GM19351 (cell line): Measurements from ENCODE around the gene ATP9A.
A peak's percentile ranks its signal among the peaks of the same experiment; 100 is the strongest.
"Not testable (repeated sequence)": the region's sequence is repeated elsewhere in the genome, so short reads cannot be mapped to it uniquely, and the experiment has no call there.

Experiments used
- ATAC-seq: cut with Tn5 transposase; IDR thresholded peaks from one replicate; pipeline ENCODE4 v1.9.1; 2021; ENCODE audit warnings: mild to moderate bottlenecking, moderate library complexity; ENCODE audit not compliant: unreplicated experiment

Gene ATP9A

DNA sequence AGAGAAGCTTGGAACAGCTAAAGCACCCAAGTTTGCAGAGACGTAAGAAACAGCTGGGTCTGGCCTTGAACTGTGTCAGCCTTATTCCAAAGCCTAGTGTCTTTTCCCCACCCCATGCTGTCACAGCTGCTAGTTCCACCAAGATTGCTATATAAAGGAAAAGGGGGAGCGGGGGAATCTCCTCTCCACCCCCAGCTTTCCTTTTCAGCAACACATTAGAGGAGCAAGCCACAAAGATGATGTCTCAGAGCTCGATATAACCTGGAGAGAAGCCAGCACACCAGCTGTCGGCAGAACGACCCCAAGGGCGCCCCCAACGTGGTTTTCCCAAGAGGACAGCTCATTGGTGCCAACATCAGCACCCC lies 36.5 kb downstream of the ATP9A start:
- ATAC-seq: no peak

DNA sequence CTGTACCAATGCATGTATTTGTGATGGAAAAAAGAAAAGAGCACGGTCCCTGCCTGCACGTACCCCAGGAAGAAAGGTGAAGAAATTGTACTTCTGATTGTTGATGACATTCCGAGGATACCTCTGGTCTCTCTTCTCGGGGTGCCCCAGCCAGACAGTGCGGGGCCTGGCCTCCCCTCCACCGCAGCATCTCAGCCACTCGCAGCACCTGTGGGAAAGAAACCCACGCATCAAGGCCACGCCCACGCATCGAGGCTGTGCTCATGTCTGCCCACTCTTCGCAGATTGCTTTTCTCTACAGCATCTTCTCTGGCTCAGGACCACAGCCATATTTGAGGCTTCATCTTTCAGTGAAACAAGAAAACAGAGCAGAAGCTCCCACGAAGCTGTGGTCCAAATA lies 38.4 kb downstream of the ATP9A start:
- ATAC-seq: no peak

DNA sequence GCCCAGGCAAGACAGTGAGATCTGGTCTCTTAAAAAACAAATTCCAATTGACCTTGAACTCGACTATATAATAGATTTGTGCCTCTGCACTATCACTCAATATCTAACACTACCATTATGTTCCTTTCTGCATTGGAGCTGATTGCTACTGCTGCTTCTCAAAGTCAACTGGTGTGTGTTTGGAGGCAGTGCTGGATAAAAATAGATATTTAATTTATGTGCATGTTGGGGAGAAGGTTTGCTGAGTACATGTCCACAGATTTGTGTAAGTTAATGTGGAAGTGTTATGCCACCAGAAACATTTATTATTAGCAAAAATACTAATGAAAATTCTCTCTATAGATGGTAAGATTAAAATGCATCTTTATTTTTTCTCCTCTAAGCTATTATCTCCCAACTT lies 39.5 kb downstream of the ATP9A start:
- ATAC-seq: no peak

DNA sequence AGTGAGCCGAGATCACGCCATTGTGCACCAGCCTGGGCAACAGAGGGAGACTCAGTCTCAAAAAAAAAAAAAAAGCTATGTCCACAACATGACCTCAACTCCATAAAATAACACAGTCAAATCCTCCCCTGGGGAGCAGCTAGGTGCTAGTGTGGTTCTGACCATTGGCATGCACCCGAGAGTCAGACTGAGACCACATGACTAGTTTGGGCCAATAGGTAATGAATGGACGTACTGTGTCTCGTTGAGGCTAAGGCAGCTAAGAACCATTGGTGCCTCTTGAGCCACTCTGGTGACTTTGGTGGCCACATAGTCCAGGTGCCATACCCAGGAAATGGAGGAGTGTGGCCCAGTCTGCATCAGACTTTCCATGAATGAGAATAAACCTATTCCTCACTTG lies 40.3 kb downstream of the ATP9A start:
- ATAC-seq: no peak

DNA sequence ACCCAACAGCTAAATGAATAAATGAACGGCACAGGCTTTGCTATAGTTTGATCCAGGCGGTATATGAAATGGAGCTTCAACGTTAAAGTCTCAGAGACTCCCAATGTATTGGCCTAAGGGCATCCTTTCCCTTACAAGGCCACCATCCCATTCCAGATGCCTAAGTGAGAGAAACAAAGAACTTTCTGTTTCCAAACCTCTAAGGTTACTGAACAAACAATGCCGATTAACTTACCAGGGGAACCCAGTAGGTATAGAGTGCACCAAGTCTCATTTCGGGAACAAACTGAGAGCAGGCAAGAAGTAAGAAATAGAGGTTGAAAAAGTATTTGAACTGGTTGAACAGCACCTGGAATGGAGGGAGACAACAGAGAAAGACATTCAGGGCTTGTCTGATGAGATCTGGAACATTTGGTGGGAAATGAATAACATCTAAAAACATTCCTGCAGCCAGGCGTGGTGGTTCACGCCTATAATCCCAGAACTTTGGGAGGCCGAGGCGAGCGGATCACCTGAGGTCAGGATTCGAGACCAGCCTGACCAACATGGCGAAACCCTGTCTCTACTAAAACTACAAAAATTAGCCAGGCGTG lies 42.5 kb downstream of the ATP9A start:
- no peak for ATAC-seq

DNA sequence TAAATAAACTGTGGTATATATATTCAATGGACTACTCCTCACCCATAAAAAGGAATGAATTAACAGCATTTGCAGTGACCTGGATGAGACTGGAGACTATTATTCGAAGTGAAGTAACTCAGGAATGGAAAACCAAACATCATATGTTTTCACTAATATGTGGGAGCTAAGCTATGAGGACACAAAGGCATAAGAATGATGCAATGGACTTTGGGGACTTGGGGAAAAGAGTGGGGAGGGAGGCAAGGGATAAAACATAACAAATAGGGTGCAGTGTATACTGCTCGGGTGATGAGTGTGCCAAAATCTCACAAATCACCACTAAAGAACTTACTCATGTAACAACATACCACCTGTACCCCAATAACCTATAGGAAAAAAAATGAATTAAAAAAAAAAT lies 45.2 kb downstream of the ATP9A start:
- not testable (repeated sequence) for ATAC-seq

- ATAC-seq: not testable (repeated sequence)
Observed at GRCh38 chr20:51722246-51722645, 45.9 kb downstream of the ATP9A start.

DNA sequence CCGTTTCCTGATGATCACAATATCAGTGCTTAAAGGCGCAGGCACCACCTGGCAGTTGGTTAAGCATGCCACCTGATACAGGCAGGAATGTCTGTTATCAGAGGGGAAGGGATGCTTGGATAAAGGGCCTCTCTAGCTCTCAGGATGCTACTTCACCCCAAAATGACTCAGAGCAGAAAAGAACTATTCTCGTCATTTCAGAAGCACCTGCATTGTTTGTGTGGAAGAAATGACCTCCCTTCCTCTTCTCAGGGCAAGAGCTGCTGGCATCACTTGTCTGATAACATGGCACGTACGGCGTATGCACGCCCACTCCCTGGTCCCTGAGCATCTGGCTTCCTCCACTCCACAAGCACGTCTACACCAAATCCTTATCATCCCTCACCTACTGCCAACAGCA lies 47.3 kb downstream of the ATP9A start:
- ATAC-seq: no peak

GRCh38 chr20:51720384-51720783 lies 47.8 kb downstream of the ATP9A start:
- ATAC-seq: no peak

GRCh38 chr20:51715856-51716185 lies 52.4 kb downstream of the ATP9A start:
- no peak for ATAC-seq

DNA sequence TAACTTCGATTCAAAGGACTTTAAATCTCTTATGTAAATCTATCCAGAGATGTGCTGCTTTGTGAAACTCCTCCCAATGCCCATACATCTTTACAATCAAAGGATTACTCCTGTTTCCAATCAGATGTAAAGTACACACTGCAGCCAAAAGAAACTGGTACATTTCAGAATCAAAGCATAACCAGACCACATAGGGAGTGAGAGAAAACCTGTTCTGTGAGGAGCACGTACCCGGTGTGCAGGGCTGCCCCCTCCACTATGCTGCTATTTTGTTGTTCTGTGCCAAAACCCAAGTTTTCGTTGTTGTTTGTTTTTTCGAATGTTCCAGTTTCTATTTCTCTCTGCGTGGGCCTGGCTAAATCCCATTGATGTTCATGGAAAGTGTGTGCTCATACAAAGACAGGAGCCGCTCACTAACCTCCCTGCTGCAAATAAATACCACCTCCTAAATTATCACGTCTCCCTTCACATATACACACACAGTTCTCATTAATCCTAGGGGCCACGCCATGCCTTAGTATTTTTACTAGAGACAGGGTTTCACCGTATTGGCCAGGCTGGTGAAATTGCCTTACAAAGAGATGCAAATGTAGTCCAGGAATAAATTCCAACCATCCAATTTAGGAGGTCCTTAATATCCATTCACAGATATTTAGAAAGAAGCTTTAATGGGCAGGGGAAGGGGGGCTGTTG lies 52.9 kb downstream of the ATP9A start:
- ATAC-seq: no peak

DNA sequence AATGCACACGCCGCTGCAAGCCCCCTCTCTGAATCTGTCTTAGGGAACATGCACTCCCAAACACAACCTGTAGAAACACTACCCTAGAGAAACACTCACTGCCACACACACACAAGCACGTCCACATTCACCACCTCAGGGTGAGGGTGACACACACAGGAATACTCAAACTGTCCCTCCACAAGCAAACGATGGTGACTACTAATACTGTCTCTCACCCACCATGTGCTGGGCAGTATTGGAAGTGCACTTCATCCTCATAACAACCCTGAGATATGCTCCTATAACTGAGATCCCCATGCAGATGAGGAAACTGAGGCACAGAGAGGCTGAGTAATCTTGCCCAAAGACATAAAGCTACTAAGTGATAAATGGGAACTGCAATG lies 55.0 kb downstream of the ATP9A start:
- ATAC-seq: no peak

GRCh38 chr20:51712501-51713212 lies 55.5 kb downstream of the ATP9A start:
- ATAC-seq: no peak

DNA sequence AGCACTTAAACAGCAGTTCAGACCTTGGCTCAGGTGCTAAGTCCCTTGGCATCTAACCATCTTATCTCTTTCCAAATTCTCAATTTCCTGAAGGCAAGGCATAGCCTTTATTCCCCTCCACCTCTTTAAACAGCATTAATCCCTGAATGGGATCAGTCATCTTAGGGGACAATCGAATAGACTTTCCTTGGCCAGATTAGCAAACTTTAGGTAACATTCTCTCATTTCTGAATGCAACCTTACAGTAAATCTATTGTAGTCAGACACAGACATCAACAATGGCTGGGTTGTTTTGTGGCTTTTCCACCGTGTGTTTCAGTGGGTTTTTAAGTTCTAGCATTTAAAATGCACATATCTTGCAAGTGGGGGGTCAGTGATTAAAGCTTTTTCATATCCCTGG lies 56.8 kb downstream of the ATP9A start:
- no peak for ATAC-seq

DNA sequence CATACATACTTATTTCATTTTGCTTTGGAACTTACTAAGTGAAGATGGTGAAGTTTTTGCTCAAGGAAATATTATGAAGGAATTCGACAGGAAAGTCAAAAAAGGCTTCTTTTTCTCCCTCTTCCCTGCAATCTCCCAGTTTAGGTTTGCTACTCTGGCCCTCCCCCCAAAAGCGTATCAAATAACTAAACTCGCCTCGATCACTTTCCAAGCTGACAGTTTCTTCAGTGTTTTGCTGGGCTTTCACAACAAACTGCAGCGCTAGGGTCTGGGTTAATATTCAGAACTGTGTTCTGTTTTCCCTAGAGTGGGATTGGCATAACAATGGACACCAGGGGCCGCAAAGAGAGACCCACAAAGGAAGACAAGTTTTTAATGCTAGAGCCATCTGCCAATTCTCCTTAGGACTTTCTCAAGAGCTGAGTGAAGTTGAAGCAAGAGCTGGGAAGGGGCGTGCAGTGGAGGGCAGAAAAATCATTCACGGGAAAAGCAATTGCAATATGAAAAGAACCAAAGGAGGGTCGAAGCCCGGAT lies 57.8 kb downstream of the ATP9A start:
- no peak for ATAC-seq

DNA sequence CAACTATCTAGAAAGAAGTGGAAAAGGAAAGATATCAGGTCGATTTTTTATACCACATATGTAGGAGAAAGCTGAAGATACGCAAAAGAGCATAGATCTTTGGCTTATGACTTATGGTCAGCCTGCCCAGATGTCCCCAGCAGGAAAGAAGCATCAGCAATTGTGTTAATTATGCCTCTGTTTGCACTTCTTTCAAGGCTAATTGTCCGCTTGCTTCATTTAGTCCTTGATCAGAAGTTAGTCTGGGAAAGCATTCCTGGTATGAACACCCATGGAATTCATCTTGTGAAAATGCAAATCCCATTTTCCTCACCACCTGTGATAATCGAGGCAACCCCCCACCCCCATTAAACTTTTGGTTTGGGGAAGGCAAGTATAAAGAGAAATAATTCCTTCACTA lies 62.8 kb downstream of the ATP9A start:
- no peak for ATAC-seq

DNA sequence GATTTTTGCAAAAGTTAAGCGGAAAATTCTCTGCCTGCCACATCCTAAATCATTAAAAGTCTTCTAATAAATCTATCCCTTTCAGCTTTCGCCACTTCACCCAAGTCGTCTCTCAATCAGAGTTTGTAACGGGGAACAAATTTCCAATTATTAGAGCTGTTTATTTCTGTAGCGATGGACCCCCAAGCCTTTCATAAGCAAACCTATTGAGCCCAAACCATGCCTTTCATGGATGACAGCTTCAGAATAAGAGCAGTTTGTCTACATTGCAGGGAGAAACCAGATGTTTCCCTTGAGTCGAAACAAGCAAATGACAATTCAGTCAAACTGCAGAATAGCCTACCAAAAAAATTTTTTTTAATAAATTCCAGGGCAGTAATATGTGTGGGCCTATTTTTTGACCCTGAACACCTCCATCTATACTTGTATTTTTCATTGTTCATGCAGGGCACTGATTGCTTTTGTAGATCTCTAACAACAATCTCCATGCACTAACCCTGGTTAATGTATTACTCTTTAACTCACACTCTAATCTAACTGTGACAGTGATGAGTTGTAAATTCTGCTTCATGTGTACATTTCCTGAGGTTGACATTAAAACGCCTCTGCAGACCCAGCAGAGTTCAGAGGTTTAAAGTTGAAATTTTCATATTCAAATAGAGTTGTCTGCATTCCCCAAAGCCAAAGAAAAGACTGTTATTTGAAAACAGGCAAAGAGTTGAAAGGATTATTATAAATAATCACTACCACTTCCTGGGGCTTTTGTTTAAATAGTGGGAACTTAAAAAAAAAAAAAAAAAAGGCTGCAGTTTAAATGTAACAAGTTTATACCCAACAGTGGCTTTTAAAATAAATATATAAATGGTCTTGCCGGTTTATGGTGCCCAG lies 64.5 kb downstream of the ATP9A start:
- no peak for ATAC-seq

DNA sequence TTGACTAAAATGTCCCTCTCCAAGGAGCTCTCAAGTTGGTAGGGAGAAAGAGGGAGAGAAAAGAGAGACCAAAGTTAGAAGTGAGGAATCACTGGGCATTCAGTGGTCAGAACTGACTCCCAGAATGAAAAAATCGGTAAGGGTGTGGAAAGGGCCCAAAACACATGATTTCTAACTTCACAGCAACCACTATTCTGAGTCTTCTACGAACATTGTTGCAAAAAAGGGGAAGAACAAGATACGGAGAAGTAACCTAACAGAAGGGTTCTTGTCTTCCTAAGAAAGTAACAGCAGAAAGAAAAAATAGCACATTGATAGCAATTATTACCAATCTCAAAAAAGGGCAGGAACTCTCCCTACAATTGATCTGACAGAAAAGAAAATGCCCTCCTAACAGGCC lies 65.6 kb downstream of the ATP9A start:
- ATAC-seq: no peak

- peak; percentile 63 for ATAC-seq
Observed at GRCh38 chr20:51700809-51701285, 67.3 kb downstream of the ATP9A start.

GRCh38 chr20:51698252-51698651 lies 69.9 kb downstream of the ATP9A start:
- ATAC-seq: no peak
